GM21360 (cell line): ENCODE data around the gene TLR10.
A peak's percentile ranks its signal among the peaks of the same experiment; 100 is the strongest.
"Not testable (repeated sequence)": the region's sequence is repeated elsewhere in the genome, so short reads cannot be mapped to it uniquely, and the experiment has no call there.

ENCODE experiments used
- ATAC-seq: cut with Tn5 transposase; IDR thresholded peaks from one replicate; pipeline ENCODE4 v1.9.1; 2021; ENCODE audit warnings: mild to moderate bottlenecking, moderate library complexity; ENCODE audit not compliant: unreplicated experiment

Gene TLR10

GRCh38 chr4:38802561-38803355, 20.0 kb upstream of the TLR10 start:
- ATAC-seq = no peak

- ATAC-seq = no peak
These were observed 18.2 kb upstream of the TLR10 start for GRCh38 chr4:38800961-38801450.

GRCh38 chr4:38800366-38800765, 17.6 kb upstream of the TLR10 start:
- no peak for ATAC-seq

- no peak for ATAC-seq
These were observed 12.3 kb upstream of the TLR10 start for GRCh38 chr4:38795087-38795486.

- ATAC-seq = no peak
These were observed 11.3 kb upstream of the TLR10 start for GRCh38 chr4:38794051-38794450.

- ATAC-seq = no peak
These were observed 8.2 kb upstream of the TLR10 start for GRCh38 chr4:38791010-38791409.

- ATAC-seq = no peak
These were observed 5.5 kb upstream of the TLR10 start for GRCh38 chr4:38788317-38788716.

- ATAC-seq = no peak
These were observed 4.9 kb upstream of the TLR10 start for GRCh38 chr4:38787693-38788092.

GRCh38 chr4:38785901-38786402, 3.2 kb upstream of the TLR10 start:
- peak; percentile 65 for ATAC-seq

- ATAC-seq = no peak
These were observed 2.4 kb upstream of the TLR10 start for GRCh38 chr4:38785041-38785790.

- ATAC-seq = no peak
These were observed 1.4 kb upstream of the TLR10 start for GRCh38 chr4:38784141-38784540.

- no peak for ATAC-seq
These were observed 295 bp upstream of the TLR10 start for GRCh38 chr4:38783109-38783460.

- ATAC-seq = no peak
These were observed 932 bp downstream of the TLR10 start for GRCh38 chr4:38781854-38782261.

GRCh38 chr4:38780833-38781484, 1.8 kb downstream of the TLR10 start:
- no peak for ATAC-seq

GRCh38 chr4:38779790-38780189, 3.0 kb downstream of the TLR10 start:
- no peak for ATAC-seq

GRCh38 chr4:38777925-38778324, 4.9 kb downstream of the TLR10 start:
- not testable (repeated sequence) for ATAC-seq

- ATAC-seq = no peak
These were observed 7.5 kb downstream of the TLR10 start for GRCh38 chr4:38775326-38775725.

GRCh38 chr4:38774181-38774955, 8.4 kb downstream of the TLR10 start:
- ATAC-seq = no peak

- ATAC-seq = not testable (repeated sequence)
These were observed 12.5 kb downstream of the TLR10 start for GRCh38 chr4:38770281-38770680.

- ATAC-seq = no peak
These were observed 12.9 kb downstream of the TLR10 start for GRCh38 chr4:38769857-38770256.

- no peak for ATAC-seq
These were observed 13.3 kb downstream of the TLR10 start for GRCh38 chr4:38769441-38769840.
